CD1c-positive myeloid dendritic cell (primary cell): ENCODE measurements around the gene ZGLP1.
"Not testable (repeated sequence)": the region's sequence is repeated elsewhere in the genome, so short reads cannot be mapped to it uniquely, and the experiment has no call there.

ENCODE experiments used
- DNase-seq: peaks from one replicate; pipeline ENCODE4 v3.0.0-alpha.2; 2016; ENCODE audit errors: extremely low spot score

Gene ZGLP1

GRCh38 chr19:10293637-10294367 is 15.8 kb downstream of the ZGLP1 start:
- peak; percentile 21 for DNase-seq

- peak; percentile 57 for DNase-seq
These were observed 16.6 kb downstream of the ZGLP1 start for GRCh38 chr19:10292789-10293636.

GRCh38 chr19:10292206-10292788 is 17.3 kb downstream of the ZGLP1 start:
- DNase-seq, result peak; percentile 92

- no peak for DNase-seq
These were observed 17.9 kb downstream of the ZGLP1 start for GRCh38 chr19:10291554-10292205.

GRCh38 chr19:10290876-10291553 is 18.6 kb downstream of the ZGLP1 start:
- peak; percentile 88 for DNase-seq

- DNase-seq, result no peak
These were observed 19.2 kb downstream of the ZGLP1 start for GRCh38 chr19:10290357-10290875.

GRCh38 chr19:10289836-10290356 is 19.7 kb downstream of the ZGLP1 start, which contains the start of gene ICAM5:
TSS of gene ICAM5 (plus strand) at chr19:10289952. CDS start at chr19:10290044, 92 bp downstream.
- no peak for DNase-seq

GRCh38 chr19:10289167-10289835 is 20.3 kb downstream of the ZGLP1 start:
- peak; percentile 89 for DNase-seq

GRCh38 chr19:10288662-10289166 is 20.9 kb downstream of the ZGLP1 start:
- DNase-seq, result no peak

- DNase-seq, result peak; percentile 68
These were observed 22.5 kb downstream of the ZGLP1 start, which contains the start of gene ICAM4 for GRCh38 chr19:10286803-10287737. TSS of gene ICAM4 (plus strand) at chr19:10286955. CDS start at chr19:10287013, 58 bp downstream.

GRCh38 chr19:10285393-10285792 is 24.2 kb downstream of the ZGLP1 start:
- DNase-seq, result no peak

- no peak for DNase-seq
These were observed 24.7 kb downstream of the ZGLP1 start for GRCh38 chr19:10284960-10285278.

GRCh38 chr19:10284065-10284959 is 25.3 kb downstream of the ZGLP1 start:
- no peak for DNase-seq

GRCh38 chr19:10283301-10284064 is 26.1 kb downstream of the ZGLP1 start:
- no peak for DNase-seq

- not testable (repeated sequence) for DNase-seq
These were observed 27.6 kb downstream of the ZGLP1 start for GRCh38 chr19:10282043-10282442.

GRCh38 chr19:10279737-10280442 is 29.7 kb downstream of the ZGLP1 start:
- no peak for DNase-seq

- no peak for DNase-seq
These were observed 30.7 kb downstream of the ZGLP1 start for GRCh38 chr19:10278935-10279334.
